SKM-1 treated with dmso at 0.1 percent for 144 hours (cell line): Measurements from ENCODE around the gene KCNQ1.

Source experiments
- DNase-seq: peaks from one replicate; lab custom pipeline; 2025; ENCODE audit not compliant: unreplicated experiment; lab: John Stamatoyannopoulos, UW

KCNQ1 gene

DNA sequence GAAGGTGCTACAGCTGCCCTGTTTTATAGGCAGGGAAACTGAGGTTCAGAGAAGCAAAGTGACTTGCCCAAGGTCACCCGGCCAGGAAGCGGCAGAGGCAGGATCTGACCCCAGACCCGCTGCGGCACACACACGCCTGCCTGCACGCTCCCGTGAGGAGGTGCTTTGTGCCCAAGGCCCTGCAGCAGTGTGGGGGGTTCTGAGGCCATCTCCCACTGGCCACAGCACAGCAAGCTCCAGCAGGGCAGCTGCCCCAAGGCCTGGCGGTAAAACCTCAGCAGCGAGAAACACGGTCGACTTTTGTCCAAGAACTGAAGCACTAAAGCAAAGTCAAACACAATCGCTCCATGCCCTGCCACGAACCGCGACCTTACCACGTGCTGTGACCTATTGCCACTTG lies 398.1 kb downstream of the KCNQ1 start:
- no peak for DNase-seq

DNA sequence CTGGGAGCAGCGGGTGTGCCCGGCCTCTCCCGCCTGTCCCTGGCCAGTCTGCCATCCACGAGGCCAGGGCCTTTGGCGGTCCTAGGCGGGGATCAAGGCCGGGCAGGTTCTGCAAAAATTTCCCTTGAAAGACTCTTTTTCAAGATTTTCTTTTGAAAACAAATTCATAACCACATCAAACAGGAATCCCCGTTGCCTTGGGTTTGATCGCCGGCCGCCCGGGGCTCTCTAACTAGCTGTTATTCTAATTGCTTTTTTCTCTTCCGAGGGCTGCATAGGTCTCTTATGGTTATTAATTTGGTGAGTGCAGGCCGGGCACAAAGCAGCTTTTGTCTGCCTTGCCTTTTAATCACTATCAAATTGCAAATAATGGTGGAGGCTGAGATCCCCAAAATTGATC lies 398.7 kb downstream of the KCNQ1 start:
- DNase-seq: no peak

DNA sequence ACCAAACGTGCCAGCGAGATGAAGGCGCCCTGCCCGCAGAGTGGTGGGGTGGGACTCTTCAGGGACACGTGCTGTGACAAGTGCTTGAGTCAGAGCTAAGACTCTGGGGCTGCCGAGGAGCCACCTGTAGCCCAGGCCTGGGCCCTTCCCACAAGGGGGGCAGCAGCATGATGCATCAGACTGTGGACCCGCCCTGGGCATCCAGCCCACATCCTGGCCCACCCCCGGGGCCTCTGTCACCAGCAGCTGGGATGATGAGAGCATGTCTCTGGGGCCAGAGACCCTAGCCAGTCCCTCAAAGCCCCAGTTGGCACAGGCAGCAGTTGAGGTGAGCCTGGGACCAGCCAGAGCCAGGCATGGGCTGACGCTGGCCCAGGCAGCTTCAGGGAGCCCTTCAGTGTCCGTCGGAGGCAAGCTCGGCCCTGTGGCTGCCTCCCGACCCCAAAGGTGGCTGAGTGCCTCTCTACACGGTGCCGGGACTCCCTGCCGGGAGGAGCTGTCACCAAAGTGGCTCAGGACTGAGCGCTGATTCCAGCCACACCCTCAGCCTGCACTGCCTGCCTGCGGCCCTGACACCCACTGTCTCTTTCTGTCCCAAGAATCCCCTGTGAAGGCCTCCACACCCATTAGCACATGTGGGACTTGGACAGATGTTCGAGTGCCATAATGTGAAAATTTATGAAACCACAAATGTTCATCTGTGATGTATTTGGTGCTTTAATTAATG lies 399.5 kb downstream of the KCNQ1 start:
- no peak for DNase-seq

DNA sequence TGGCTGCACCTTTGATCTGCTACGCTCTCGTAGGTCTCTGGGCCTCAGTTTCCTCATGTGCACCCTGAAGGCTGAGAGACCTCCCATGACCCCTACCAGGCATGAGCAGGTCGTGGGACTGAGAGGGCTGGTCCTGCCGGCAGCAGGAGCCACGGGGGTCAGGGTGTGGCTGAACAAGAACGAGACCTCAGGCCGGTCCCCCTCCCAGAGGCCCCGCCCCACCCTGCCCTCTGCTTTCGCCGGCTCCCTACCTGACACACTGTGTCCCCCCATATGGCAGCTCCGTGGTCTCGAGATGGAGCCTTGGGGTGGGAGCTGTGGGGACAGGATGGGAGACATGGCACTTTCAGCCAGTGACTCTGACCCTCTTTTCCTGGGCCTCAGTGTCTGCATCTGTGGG lies 400.2 kb downstream of the KCNQ1 start:
- DNase-seq: no peak

DNA sequence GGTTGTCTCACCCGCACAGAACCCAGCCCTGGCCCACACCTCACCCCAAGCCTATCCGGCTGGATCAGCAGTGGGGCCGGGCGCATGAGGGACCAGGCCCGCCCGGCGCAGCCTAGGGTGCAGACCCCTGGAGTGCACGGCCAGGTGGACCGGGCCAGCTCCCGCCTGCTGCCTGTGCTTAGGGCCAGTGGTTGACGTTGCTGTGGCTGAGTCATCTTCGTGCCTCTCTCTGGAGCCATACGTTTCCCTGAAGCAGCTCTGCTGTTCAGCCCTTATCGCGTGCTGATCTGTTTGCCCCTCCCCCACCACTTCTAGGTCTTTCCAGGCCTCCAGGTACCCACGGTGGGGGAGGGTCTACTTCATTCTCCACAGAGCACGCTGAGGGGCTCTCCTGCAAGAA lies 401.2 kb downstream of the KCNQ1 start:
- DNase-seq: no peak

DNA sequence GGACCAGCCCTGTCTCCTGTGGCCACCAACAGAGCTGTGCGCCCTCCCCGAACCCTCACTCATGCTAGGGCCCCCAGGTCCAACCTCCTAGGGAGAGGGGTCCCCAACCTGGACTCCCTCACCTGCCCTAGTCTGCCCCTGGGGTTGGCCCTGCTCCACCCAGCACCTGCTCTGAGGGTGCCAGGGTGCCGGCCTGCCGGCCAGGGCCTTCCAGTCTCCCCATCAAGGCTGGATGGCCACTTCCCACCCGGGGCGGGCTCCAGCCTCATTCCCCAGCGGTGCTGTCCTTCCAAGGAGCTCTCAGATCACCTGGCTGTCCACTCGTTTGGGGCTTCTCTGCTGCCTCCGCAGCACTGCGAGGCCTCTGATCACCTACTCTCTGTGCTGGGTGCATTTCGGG lies 401.7 kb downstream of the KCNQ1 start:
- no peak for DNase-seq

DNA sequence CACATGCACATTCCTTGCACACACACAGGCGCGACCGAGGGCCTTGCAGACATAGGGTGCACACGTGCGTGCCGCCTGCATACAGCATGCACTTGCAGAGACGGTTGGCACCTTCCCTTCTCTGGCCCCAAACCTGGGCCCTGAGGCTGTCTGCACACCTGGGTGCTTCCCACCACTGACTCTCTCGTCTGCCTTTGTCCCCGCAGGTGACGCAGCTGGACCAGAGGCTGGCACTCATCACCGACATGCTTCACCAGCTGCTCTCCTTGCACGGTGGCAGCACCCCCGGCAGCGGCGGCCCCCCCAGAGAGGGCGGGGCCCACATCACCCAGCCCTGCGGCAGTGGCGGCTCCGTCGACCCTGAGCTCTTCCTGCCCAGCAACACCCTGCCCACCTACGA lies 402.8 kb downstream of the KCNQ1 start:
- DNase-seq: no peak

DNA sequence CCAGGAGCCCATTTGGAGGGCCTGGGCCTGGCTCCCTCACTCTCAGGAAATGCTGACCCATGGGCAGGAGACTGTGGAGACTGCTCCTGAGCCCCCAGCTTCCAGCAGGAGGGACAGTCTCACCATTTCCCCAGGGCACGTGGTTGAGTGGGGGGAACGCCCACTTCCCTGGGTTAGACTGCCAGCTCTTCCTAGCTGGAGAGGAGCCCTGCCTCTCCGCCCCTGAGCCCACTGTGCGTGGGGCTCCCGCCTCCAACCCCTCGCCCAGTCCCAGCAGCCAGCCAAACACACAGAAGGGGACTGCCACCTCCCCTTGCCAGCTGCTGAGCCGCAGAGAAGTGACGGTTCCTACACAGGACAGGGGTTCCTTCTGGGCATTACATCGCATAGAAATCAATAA lies 403.7 kb downstream of the KCNQ1 start:
- no peak for DNase-seq

DNA sequence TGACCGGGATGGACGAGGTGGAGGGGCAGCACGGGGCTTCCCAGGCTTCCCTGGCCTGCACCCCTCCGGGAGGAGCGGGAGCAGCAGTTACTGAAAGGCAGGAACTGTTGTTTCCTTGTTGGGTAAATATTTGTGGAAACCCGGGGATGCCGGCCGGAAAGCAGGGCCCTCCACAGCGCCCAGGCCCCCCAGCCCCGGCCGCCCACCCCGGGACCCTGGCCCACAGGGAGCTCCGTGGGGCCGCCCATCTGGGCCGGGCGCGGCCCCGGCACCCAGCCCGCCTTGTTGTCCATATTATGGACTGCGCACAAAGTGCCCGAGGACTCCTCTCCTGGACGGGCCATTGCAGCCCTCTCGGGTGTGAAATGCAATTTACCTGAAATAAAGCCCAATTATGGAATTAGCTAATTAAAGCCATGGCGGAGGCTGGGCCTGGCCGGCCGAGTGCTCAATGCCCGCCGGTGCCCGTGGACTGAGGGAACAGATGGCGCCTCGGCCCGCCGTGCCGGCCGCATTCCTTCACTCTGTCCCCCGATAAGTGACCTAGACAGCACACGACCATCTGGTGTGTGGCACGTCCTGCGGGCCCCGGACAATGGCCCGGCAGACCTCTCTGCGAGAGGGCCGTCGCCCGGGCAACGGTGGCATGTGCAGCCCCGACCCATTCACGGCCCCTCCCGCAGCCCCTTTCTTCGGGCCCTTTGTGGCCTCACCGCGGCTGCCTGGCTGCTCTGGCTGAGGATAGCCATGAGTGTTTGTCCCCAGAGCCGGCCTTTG lies 405.4 kb downstream of the KCNQ1 start:
- no peak for DNase-seq

DNA sequence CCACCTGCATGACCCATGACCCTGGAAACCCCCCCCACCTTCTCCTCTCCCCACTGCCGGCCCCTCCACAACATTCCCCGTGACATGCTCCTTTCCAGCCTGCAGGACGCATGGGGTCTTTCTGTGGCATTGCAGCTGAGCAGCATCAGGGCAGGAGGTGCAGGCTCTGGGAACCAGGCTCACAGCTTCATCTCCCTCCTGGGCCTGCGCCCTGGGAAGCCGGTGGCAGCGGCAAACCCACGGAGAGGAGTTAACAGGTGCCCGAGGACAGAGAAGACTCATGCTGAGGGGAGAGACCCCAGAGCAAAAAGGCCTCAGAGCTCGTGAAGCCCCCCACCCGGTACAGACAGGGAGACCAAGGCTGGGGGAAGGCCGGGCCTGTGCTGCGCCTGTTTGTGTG lies 408.6 kb downstream of the KCNQ1 start:
- no peak for DNase-seq

DNA sequence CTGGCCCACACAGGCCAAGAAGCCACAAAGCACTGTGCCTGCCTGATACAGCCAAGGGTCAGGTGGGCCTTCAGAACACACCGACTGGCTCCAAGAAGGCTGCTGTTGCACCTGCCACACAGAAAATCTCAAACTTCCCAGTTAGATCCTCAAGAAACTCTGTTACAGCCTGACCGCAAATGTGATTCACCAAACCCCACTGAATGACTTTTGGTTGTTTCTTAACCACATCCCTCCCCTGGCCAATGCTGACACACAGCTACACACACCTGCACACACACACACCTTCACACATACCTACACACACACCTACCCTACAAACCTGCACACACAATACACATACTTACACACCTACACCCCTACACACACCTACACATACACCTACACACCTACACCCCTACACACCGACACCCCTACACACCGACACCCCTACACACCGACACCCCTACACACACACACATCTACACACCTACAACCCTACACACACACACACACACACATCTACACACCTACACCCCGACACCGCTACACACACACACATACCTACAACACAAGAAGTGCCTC lies 409.3 kb downstream of the KCNQ1 start:
- DNase-seq: no peak

DNA sequence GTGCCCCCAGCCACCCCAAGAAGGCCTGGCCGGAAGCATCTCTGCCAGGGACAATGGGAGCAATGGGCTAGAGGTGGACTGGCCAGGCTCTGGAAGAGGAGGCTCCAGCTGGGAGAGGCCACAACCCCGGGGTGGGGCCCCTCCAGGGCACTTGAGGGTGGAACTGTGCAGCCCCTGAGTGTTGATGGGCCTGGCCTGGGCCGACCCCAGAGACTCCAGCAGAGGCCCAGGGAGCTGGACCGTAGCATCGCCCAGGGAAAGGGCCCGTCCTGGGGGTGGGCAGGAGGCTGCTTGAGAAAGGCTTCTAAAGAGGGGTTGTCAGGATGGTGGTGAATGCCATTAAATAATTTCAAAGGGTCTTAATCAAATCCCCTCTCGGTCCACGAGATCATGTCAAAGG lies 410.4 kb downstream of the KCNQ1 start:
- no peak for DNase-seq

DNA sequence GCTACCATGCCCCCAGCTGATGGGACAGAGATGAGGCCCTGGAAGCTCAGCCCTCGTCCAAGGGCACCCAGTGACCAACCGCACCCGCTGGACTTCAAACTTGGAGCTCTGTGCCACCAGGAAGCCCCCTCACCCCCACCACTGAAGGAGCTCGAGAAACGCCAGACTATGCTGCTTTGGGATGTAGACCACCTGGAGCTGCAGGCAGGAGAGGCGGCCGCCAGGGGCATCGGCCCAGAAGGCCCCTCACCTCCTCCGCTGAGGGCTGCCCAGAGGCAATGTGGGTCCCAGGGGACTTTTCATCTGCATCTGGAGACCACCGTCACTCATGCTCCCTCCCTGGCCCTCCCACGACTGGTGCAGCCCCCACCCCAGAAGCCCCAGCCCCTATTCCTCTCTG lies 412.5 kb downstream of the KCNQ1 start:
- DNase-seq: no peak

DNA sequence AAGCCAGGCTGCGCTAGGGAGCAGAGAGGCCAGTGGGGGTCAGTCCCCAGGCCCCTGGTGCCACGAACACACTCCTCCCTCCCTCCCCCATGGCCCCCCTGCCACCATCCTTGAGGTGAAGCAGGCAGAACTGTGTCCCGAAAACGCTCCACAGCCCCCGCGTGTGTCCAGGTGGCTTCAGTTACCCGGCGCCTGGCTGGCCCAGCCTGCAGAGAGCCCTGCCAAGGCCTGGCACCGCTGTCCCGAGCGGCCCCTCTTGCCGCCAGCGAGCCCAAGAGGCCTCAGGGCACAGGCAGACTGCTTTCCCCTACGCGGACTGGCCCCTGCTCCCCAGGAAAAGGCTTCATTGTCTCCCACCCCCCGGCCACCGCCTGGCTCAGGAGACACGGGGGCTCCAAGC lies 413.1 kb downstream of the KCNQ1 start:
- DNase-seq: no peak

DNA sequence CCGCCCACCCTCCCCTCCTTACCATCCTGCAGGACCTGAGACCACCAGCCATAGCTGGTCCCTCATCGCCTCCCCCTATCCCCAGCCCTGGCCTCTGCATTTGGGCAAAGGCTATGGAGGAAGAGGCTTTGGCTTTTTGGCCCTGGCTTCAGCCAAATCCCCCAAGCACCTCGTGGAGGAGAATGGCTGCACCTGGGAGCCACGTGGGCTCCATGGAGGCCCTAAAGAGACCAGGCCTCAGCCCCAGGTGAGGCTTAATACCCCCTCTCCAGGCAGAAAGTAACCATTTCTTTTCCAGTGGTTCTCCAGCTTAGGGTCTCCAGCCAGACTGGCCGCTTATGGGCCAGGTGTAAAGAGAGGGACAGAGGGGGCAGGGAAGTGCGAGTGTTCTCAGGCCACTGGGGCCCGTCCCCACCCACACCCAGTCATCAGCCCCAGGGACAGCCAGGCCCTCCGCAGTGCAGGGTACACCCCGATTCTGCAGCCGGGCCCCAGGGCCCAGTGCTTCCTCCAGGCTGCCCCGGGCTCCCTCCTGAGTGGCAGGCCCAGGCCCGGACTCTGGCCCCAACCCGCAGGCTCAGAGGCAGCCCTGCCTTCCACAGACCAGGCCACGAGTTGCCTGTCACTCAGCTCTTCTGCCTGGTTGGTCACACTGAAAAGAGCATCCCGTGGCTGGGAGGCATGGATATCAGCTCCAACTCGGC lies 414.3 kb downstream of the KCNQ1 start:
- DNase-seq: no peak

DNA sequence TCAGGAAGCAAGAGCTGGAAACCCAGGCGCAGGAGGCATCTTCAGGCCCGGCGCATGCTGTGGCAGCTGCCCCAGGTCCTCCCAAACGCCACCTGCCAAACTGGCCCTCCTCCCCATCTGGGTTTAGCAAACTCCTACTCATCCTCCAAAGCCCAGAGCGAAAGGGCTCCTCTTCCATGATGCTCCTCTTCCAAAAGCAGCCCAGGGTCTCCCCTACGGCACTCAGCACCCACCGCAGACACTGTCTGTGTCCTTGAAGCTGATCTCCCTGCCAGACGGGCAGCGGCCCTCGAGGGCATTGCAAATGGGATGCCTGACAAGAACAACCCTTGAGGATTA lies 414.9 kb downstream of the KCNQ1 start:
- DNase-seq: no peak

DNA sequence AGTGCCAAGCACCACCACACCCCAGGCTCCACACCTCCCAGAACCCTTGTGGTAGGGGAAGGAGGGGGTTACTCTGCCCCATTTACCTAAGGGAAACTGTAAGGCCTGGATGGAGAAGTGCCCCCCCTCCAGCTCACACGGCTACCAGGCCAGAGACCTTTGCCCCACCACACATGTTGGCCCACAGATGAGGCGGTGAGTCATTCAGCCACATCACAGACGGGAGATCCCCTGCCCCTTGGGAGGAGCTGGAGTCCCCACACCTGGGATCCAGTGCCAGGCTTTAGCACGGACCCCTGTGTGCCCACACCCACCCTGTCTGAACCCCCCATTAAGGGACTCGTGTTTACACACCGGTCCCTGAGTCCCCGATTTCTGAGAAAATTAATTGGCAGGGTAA lies 415.8 kb downstream of the KCNQ1 start:
- peak; percentile 32 for DNase-seq

DNA sequence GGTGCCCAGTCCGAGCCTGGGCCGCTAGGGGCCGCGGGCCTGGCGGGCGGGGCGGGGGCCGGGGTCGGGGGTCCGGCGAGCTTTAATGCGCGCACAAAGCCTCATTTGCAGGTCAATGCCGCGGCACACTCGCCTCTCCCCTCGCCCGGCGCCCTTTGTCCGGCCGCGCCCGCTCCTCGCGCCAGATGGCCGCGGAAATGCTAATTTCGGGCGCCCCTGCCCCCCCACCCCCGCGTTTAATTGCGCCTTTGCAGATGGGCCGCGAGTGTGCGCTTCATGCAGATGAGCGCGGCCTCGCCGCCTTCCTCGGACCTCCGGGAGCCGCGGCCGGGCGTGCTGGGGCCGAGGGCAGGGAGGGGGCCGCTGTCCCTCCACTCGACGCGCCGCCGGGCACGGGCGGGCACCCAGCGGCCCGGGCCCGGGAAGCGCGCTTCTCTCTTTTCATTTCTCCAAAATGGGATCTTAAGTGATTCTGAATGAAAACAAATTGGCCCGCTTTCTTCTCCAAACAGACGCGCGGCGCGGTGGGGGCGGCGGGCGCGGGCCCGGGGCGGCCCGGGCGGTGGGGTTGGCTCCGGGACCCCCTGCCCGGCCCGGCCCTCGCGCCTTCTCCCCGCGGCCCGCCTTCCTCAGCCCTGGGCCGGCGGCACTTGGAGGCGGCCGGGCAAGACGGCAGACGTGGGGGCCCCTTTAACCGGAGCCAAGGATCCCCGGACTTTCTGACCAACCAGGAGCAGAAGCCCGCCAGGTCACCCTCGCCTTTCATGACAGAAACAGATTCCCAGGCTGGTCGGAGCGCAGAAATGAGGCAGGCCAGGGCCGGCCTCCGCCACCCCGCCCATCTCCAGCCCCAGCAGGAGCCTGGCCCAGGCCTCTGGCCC lies 417.8 kb downstream of the KCNQ1 start:
- DNase-seq: no peak

DNA sequence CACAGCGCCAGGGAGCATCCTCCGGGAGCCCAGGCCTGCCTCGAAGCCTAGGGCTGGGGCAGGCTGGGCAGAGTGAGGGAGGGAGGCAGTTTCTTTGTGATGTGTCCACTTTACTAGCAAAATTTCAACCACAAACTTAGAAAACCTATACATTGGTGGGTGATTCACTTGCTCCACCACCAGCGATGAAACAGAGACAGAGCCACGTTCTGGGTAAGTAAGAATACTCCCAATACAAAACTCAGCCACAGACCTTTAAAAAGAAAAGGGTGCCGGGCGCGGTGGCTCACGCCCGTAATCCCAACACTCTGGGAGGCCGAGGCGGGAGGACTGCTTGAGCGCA lies 418.4 kb downstream of the KCNQ1 start:
- DNase-seq: no peak

DNA sequence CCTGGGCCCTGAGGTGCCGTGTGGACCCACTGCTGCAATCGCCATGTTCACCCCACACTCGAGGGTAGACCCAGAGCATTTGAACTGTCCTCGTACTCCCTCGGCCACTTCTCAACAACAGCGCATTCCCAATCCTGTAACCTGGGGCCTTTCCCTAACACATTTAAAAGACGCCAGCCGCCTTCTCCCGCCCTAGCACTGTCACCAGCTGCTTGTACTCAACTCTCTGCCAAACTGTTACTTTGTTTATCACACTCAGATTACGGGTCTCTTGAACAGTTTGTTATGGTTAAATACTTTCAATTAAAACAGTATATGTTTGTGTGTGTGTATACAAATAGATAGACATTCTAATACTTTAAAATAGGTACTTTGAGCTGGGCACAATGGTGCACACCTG lies 420.1 kb downstream of the KCNQ1 start:
- no peak for DNase-seq

DNA sequence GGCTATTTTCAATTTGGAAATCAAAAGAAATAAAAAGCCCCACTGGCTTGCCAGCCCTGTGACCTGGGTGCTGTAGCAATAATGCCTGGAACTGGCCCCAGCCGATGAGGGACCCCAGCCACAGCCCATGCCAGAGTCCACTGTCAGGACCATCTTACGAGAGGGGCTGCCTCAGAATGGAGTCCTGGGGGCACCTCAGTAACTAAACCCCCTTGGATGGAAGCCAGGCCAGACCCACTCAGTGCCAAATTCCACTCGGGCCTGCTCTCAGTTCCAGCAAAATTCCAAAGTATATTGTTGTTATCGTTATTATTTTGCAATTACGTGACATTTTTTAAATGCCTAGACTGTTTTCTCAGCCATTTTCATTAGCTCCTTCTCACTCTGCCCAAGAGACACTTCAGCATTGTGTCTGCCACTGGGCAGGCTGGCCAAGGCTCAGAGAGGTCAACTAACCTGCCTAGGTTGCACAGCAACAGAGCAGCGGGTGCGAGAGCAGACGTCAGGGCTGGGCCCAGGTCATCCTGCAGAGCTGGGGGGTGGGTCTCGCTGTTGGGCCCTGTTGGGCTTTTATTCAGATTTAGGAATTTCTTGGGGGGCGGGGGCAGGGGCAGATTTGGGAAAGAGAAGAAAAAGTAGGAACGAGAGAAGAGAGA lies 421.2 kb downstream of the KCNQ1 start:
- no peak for DNase-seq
